K562 (cell line): ENCODE data around the gene NR2F1. TPM values are rescaled to one million over a fixed set of nuclear protein-coding genes. Genes with fewer than 3 reads are reported as not detected.

Source experiments
- ATAC-seq: fragments of 200-7000 bp; cut with Tn5 transposase; 3 replicates; pipeline ENCODE4 v1.9.1; 2020; ENCODE audit warnings: moderate library complexity
- BruUV-seq: library from RNA; stranded (reverse); fragments of 400-500 nt; replicated peaks from 2 replicates; lab custom pipeline; 2021; lab: Mats Ljungman, UMichigan
- CTCF ChIA-PET: fragments of 300-600 bp; formaldehyde crosslinking; extraction: SDS; loops from one replicate; lab custom pipeline; 2021; ENCODE audit warnings: low intra/inter-chr PET ratio; lab: Yijun Ruan, JAX
- POLR2A ChIA-PET: fragments of 300-600, 350-650 bp; sonication (Branson Sonifier 250); formaldehyde crosslinking; extraction: SDS; loops from one replicate; lab custom pipeline; 2021; ENCODE audit warnings: antibody characterized with exemption, inconsistent platforms; lab: Yijun Ruan, JAX
- DNase-seq, 4 experiments: peaks; one replicate each; pipeline versions ENCODE4 v3.0.0 to v3.0.0-alpha.2; 2011 to 2018; ENCODE audit warnings: low spot score in 3 of 4, mixed read lengths in 3 of 4; ENCODE audit errors: extremely low read depth in 1 of 4
- FAIRE-seq: peaks from 2 replicates; lab custom pipeline; 2011; peaks lifted over from hg19 to GRCh38; lab: Jason Lieb, UNC
- H2AFZ ChIP-seq: 2 replicates; pipeline ENCODE4 v1.6.0; 2011; ENCODE audit warnings: low read depth, low read length, control low read depth, inconsistent platforms
- H3K27ac ChIP-seq: fragments of 200-600 bp; 3 replicates; pipeline ENCODE4 v1.8.0; 2011; ENCODE audit warnings: low read depth, mild to moderate bottlenecking, control low read depth, inconsistent platforms, low read length, moderate library complexity, mixed read lengths; ENCODE audit errors: extremely low read depth
- H3K27me3 ChIP-seq, 2 experiments: fragments of 300-600 bp in 1 of 2; 2 replicates in 1 of 2; 3 replicates in 1 of 2; pipeline versions ENCODE4 v1.6.0 to v1.8.0; 2011; ENCODE audit warnings: inconsistent platforms in 2 of 2, low read length in 2 of 2, mild to moderate bottlenecking in 1 of 2, mixed read lengths in 1 of 2, moderate library complexity in 1 of 2; ENCODE audit not compliant: control insufficient read depth in 2 of 2, insufficient read depth in 2 of 2
- H3K36me3 ChIP-seq: fragments of 300-600 bp; 3 replicates; pipeline ENCODE4 v1.8.0; 2011; ENCODE audit warnings: mild to moderate bottlenecking, low read length, inconsistent platforms; ENCODE audit not compliant: control insufficient read depth, insufficient read depth
- H3K4me1 ChIP-seq, 2 experiments: fragments of 200-600 bp in 1 of 2; replicated peaks in 1 of 2; 2 replicates in 1 of 2; 3 replicates in 1 of 2; pipeline versions ENCODE4 v1.5.1 to v1.8.0; 2011; ENCODE audit warnings: inconsistent platforms in 2 of 2, low read length in 2 of 2, mild to moderate bottlenecking in 1 of 2, mixed read lengths in 1 of 2, moderate library complexity in 1 of 2; ENCODE audit not compliant: control insufficient read depth in 2 of 2, insufficient read depth in 2 of 2
- H3K4me2 ChIP-seq: 2 replicates; pipeline ENCODE4 v1.6.1; 2011; ENCODE audit warnings: low read length, control low read depth, inconsistent platforms, mixed read lengths; ENCODE audit not compliant: insufficient read depth
- H3K4me3 ChIP-seq: fragments of 200-600 bp; sonication (generic), shearing (Covaris generic); 2 replicates; pipeline ENCODE4 v1.5.1; 2016; ENCODE audit warnings: control low read depth, inconsistent platforms
- H3K79me2 ChIP-seq: fragments of 200-600 bp; 3 replicates; pipeline ENCODE4 v1.8.0; 2011; ENCODE audit warnings: low read length, inconsistent platforms; ENCODE audit not compliant: control insufficient read depth, insufficient read depth
- H3K9ac ChIP-seq, 2 experiments: 2 replicates each; pipeline versions ENCODE4 v1.6.0 to v1.6.1; 2011; ENCODE audit warnings: low read depth in 2 of 2, low read length in 2 of 2, control low read depth in 1 of 2, inconsistent platforms in 1 of 2, mild to moderate bottlenecking in 1 of 2, mixed read lengths in 1 of 2; ENCODE audit not compliant: insufficient read depth in 1 of 2
- H3K9me1 ChIP-seq: one replicate; pipeline ENCODE4 v1.6.0; 2011; ENCODE audit warnings: inconsistent platforms, mild to moderate bottlenecking, low read length, moderate library complexity; ENCODE audit not compliant: control insufficient read depth, insufficient read depth
- H3K9me3 ChIP-seq: replicated peaks from 2 replicates; pipeline ENCODE4 v1.5.1; 2011; ENCODE audit warnings: low read depth, low read length, inconsistent platforms; ENCODE audit not compliant: control insufficient read depth, insufficient read depth
- H4K20me1 ChIP-seq: replicated peaks from 2 replicates; pipeline ENCODE4 v1.6.1; 2011; ENCODE audit warnings: low read length, inconsistent platforms, mixed read lengths; ENCODE audit not compliant: control insufficient read depth, insufficient read depth
- GTF2B ChIP-seq: IDR thresholded peaks from 2 replicates; pipeline ENCODE4 v1.6.1; 2011; ENCODE audit not compliant: insufficient read length; ENCODE audit errors: extremely low read depth
- NCOA6 ChIP-seq: fragments of 450-650 bp; IDR thresholded peaks from 2 replicates; pipeline ENCODE4 v1.6.1; 2017; ENCODE audit warnings: mild to moderate bottlenecking
- NFXL1 ChIP-seq: fragments of 450-650 bp; formaldehyde crosslinking; IDR thresholded peaks from 2 replicates; pipeline ENCODE4 v1.4.0; 2021; ENCODE audit warnings: mild to moderate bottlenecking
- RBM39 ChIP-seq: fragments of 200-400 bp; formaldehyde crosslinking; optimal IDR thresholded peaks from 2 replicates; pipeline ENCODE3; 2018; ENCODE audit warnings: low read depth, low read length
- RCOR1 ChIP-seq, 2 experiments: IDR thresholded peaks; 2 replicates each; pipeline ENCODE4 v1.6.1; 2012; ENCODE audit warnings: low read depth in 2 of 2, low read length in 2 of 2, borderline replicate concordance in 1 of 2, improper control_type of control experiment in 1 of 2
- ZBTB11 ChIP-seq, 3 experiments: fragments of 200-800 bp in 1 of 3; fragments of 250-450 bp in 1 of 3; fragments of 450-650 bp in 1 of 3; sonication (Bioruptor Pico) in 1 of 3; sonication (Bioruptor generic) in 1 of 3; formaldehyde crosslinking in 1 of 3; IDR thresholded peaks; 2 replicates each; pipeline versions ENCODE4 v1.6.1 to v1.8.0; 2016 to 2022; ENCODE audit warnings: mild to moderate bottlenecking in 2 of 3, missing genetic modification characterization in 2 of 3, missing compliant biosample characterization in 1 of 3, moderate library complexity in 1 of 3
- ZBTB26 ChIP-seq: fragments of 450-650 bp; formaldehyde crosslinking; IDR thresholded peaks from 2 replicates; pipeline ENCODE4 v1.4.0; 2022; ENCODE audit warnings: missing genetic modification characterization
- ZFP30 ChIP-seq: fragments of 250-450 bp; sonication (Bioruptor Pico); IDR thresholded peaks from 2 replicates; pipeline ENCODE4 v1.8.0; 2022; ENCODE audit warnings: moderate library complexity, mild to moderate bottlenecking, inconsistent platforms, borderline replicate concordance
- ZNF384 ChIP-seq: IDR thresholded peaks from 2 replicates; pipeline ENCODE4 v1.6.1; 2012; ENCODE audit warnings: low read depth, low read length, improper control_type of control experiment
- WGBS: fragments of 100-300 bp; shearing (Covaris generic); methylation state at CpG from one replicate; pipeline ENCODE4 v1.1.6; 2016; ENCODE audit warnings: low coverage, mixed read lengths; ENCODE audit not compliant: insufficient coverage; ENCODE audit errors: missing lambda C conversion rate; 5-methylcytosine and 5-hydroxymethylcytosine counted together
- in situ Hi-C: fragments of 300-500 bp; cut with MboI; formaldehyde crosslinking; loops from 4 replicates; pipeline ENCODE4 v1.15.0; 2018; ENCODE audit warnings: inconsistent platforms, mixed read lengths
- intact Hi-C: fragments of 100-400 bp; cut with micrococcal nuclease; formaldehyde crosslinking; loops from 2 replicates; pipeline ENCODE4 v1.14.2; 2022
- polyA plus RNA-seq, 8 experiments: library from polyadenylated mRNA; depleted of rRNA in 4 of 8; stranded (reverse) in 5 of 8; unstranded in 3 of 8; fragments of >200 nt; fragmentation: Nextera tagmentation in 2 of 8; fragmentation: Illumina TruSeq in 1 of 8; extraction: Ambion mirVana in 2 of 8; extraction: Trizol in 1 of 8; gene quantifications; 2 replicates each; pipeline versions ENCODE4 v1.2.1 to v1.2.3, GENCODE V29; 2011 to 2014; ENCODE audit warnings: inconsistent platforms in 1 of 8, missing spikeins in 1 of 8
- total RNA-seq, 7 experiments: library from RNA; depleted of rRNA in 6 of 7; stranded (reverse); fragments of >200 nt in 6 of 7; fragmentation: Illumina TruSeq in 2 of 7; extraction: Trizol in 2 of 7; gene quantifications; 2 replicates each; pipeline versions ENCODE4 v1.2.1 to v1.2.3, GENCODE V29; 2011 to 2021; ENCODE audit warnings: low replicate concordance in 1 of 7

NR2F1 gene
- total and polyA plus RNA-seq, 9 of the 15 experiments (the other 6 are each of a cell fraction or from before 2014, with no cell fraction given): 0.18 TPM; not detected in 8

- intact Hi-C loops: no loop called here
- Histone ChIP-seq H3K9me3 (no peaks in the 10 kb centered on the region), H3K4me3 (no peak overlapping the region), H3K79me2 (no peaks in the 10 kb centered on the region), H3K36me3 (no peaks in the 10 kb centered on the region), H2AFZ (no peak overlapping the region), H3K27ac (no peak overlapping the region), H3K27me3 (peaks cover 2 to 33% of the 10 kb centered on the region in 2 experiments; a peak in 3 of 5 replicates), H3K4me2 (no peak overlapping the region), H4K20me1 (no peaks in the 10 kb centered on the region), H3K4me1 (peaks cover 0 to 4% of the 10 kb centered on the region in 2 experiments; a peak in 2 of 5 replicates), H3K9me1 (no peaks in the 10 kb centered on the region), H3K9ac (no peak overlapping the region)
- FAIRE-seq (no peak), DNase-seq (no peak), ATAC-seq (no peak)
- in situ Hi-C loops: loop anchor here (25.0 kb wide), 1 partner anchor 1142 kb away; no protein-coding TSS in a partner anchor
- no TSS peak for BruUV-seq
- ChIA-PET POLR2A (no interaction called here), CTCF (no interaction called here)
- WGBS: 19% methylated on average over 31 of the region's 37 CpGs
- TF ChIP-seq NFXL1 (CRISPR knock-in tag): no peak
- TF ChIP-seq RBM39: no peak
- TF ChIP-seq ZBTB11 (CRISPR knock-in tag; IDR thresholded peaks at IDR 0.05): no peak
- no peak for TF ChIP-seq NCOA6
- no peak for TF ChIP-seq GTF2B
- no peak for TF ChIP-seq ZFP30 (CRISPR knock-in tag)
- TF ChIP-seq RCOR1 (IDR thresholded peaks at IDR 0.05; ENCODE audit: borderline replicate concordance in 1 of 2, low read depth in 2 of 2, low read length in 2 of 2): no peak
- no peak for TF ChIP-seq ZBTB26 (CRISPR knock-in tag)
- TF ChIP-seq ZNF384: no peak
These were observed 11.8 kb downstream of the NR2F1 start for GRCh38 chr5:93594591-93595419.
